ENCODE measurements around the gene PRIM2.
A peak's percentile ranks its signal among the peaks of the same experiment; 100 is the strongest.
"Not testable (repeated sequence)": the region's sequence is repeated elsewhere in the genome, so short reads cannot be mapped to it uniquely, and the experiment has no call there.

PRIM2 gene

DNA sequence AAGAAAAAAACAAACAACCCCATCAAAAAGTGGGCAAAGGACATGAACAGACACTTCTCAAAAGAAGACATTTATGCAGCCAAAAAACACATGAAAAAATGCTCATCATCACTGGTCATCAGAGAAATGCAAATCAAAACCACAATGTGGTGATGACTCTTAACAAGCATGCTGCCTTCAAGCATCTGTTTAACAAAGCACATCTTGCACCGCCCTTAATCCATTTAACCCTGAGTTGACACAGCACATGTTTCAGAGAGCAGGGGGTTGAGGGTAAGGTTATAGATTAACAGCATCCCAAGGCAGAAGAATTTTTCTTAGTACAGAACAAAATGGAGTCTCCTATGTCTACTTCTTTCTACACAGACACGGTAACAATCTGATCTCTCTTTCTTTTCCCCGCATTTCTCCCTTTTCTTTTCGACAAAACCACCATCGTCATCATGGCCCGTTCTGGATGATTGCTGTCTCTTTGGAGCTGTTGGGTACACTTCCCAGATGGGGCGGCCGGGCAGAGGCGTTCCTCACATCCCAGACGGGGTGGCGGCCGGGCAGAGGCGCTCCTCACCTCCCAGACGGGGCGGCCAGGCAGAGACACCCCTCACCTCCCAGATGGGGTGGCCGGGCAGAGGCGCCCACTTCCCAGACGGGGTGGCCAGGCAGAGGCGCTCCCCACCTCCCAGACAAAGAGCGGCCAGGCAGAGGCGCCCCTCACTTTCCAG, 7.2 kb upstream of the PRIM2 start:
- not testable (repeated sequence) for DNase-seq (ENCODE audit: low spot score)

DNA sequence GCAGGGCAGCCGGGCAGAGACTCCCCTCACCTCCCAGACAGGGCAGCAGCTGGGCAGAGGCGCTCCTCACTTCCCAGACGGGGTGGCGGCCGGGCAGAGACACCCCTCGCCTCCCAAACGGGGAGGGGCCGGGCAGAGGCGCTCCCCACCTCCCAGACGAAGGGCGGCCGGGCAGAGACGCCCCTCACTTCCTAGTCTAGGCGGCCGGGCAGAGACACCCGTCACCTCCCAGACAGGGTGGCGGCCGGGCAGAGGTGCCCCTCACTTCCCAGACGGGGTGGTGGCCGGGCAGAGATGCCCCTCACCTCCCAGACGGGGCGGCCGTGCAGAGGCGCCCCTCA, 6.6 kb upstream of the PRIM2 start:
- DNase-seq (ENCODE audit: low spot score): no peak

DNA sequence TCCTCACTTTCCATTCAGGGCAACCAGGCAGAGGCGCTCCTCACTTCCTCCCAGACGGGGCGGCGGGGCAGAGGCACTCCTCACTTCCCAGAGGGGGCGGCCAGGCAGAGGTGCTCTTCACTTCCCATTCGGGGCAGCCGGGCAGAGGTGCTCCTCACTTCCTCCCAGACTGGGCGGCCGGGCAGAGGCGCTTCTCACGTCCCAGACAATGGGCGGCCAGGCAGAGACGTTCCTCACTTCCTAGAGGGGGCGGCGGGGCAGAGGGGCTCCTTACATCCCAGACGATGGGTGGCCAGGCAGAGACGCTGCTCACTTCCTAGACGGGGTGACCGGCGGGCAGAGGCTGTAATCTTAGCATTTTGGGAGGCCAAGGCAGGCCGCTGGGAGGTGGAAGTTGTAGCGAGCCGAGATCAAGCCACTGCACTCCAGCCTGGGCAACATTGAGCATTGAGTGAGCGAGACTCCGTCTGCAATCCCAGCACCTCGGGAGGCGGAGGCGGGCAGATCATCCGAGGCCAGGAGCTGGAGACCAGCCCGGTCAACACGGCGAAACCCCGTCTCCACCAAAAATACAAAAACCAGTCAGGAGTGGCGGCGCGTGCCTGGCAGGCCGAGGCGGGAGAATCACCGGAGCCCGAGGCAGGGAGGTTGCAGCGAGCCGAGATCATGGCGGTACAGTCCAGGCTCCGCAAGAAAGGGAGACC, 6.0 kb upstream of the PRIM2 start:
- DNase-seq (ENCODE audit: low spot score): not testable (repeated sequence)

DNA sequence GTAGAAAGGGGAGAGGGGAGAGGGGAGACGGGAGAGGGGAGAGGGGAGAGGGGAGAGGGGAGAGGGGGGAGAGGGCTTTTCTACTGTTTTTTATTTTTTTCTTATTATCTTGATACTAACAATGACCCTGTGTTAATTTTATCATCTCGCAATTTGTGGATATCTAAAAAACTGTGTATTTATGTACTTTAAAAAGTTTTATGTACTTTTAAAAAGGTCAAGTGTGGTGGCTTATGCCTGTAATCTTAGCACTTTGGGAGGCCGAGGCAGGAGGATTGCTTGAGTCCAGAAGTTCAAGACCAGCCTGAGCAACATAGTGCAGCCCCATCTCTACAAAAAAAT, 5.5 kb upstream of the PRIM2 start:
- no peak for DNase-seq (ENCODE audit: low spot score)

DNA sequence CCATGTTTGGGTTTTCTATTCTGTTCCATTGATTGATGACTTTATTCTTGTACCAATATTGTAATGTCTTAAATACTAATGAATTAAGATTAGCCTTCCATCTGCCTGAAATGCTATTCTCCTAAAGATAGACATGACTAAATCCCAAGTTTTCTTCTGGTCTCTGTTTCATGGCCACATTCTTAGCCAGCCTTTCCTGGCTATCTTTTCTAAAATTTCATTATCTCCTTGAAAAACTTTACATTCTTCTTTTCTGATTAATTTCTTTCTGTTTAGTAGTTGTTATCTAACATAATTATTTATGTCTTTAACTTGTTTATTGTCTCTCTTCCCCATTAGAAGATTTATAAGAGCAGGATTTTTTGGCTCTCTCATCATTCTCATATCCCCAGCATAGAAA, 4.4 kb upstream of the PRIM2 start:
- DNase-seq (ENCODE audit: low spot score): no peak

DNA sequence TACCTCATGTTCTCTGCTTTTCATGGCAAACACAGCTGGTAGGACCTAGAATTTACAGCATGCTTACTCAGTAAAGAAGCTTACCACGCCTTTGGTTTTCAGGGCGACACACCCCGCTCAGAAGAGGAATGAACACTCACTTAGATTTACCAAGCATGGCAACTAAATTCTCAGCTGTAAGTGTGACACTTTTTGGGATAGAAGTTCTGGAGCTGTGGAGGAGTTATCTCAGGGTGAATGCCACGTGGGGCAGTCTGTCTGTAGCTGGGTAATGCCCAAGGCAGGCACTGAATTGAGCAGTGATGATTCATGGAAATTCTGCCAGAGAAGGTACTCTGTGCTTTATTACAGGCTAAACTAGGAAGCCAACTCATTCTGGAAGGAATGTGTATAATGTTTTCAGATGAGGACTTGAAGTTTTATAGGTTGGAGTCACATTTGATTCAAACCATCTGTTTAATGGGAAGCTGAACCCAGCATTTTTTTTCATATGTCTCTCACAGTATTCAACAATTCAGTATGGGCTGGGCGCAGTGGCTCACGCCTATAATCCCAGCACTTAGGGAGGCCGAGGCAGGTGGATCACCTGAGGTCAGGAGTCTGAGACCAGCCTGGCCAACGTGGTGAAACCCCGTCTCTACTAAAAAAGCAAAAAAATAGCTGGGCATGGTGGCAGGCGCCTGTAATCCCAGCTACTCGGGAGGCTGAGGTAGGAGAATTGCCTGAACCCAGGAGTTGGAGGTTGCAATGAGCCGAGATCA, 3.5 kb upstream of the PRIM2 start:
- DNase-seq (ENCODE audit: low spot score): peak; percentile 12

DNA sequence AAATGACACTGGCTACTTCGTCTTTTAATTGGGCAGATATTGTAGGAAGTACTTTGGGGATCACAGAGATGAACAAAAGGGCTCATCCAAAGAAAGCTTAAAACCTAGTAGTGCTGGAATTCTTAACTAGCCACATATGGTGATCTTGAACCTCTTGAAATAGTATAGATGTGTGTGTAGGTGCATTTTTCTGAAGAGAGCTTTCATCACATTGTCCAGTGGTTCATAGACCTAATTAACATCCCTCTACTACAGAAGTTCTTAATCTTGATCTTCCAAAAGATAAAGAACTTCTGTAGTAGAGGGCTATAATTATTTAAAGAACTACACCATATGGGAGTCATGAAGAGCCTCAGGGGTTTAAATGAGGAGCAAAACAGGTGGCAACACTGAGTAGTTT, 2.3 kb upstream of the PRIM2 start:
- no peak for DNase-seq (ENCODE audit: low spot score)

DNA sequence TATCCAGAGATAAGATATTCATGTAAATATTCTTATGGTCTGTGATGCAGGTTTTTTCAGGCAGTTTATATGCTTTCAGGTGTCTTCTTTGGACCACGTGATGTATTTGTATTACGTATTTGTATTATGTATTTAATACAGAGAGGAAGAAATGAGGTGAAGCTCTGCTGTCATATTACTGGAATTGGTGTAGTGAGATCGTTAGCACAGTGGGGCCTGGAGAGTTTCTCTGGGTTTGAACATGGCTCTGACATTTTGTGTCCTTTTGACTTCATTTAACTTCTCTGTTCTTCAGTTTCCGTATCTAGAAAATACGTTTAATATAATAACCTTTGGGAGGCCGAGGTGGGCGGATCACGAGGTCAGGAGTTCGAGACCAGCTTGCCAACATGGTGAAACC, 1.6 kb upstream of the PRIM2 start:
- DNase-seq (ENCODE audit: low spot score): no peak

DNA sequence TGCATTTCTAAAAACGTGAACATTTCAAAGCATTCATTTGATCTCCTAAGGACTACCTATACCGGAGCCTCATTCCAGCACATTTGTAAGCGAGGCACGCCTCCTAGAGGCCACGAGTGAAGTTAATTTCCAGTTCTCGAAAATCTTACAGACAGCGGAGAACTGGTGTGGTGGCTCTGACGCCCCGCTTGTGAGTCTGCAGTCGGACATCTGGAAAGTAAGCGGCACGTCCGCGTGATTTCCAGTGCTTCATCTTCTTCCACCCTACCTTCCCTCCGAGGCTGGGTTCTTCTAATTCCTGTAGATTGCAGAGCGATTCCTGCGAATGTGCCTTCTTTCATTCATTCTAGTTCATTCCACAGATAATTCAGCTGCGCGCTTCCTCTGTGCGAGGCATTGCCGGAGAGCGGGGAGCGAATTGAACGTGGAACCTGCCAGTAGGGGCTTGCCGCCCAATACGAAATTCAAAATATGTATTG, 810 bp upstream of the PRIM2 start:
- DNase-seq (ENCODE audit: low spot score): peak; percentile 98

DNA sequence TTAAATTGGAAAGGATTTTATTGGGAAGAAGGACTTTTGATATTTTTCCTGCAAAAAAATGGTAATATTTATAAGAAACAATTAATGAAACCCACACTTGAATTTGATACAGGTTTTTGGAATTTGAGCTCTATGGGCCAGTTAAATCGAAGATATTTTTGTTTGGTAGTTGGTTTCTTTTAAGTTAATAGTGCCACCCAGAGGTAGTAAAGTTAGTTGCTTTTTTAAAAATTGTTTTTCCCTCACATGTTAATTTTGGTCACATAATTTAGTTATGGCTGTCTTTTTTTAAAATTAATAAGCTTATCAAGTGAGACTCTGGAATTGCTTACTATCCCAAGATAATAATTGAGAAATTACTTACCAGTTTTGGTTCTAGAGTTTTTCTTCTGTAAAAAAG, 7.1 kb downstream of the PRIM2 start:
- peak; percentile 23 for DNase-seq (ENCODE audit: low spot score)

DNA sequence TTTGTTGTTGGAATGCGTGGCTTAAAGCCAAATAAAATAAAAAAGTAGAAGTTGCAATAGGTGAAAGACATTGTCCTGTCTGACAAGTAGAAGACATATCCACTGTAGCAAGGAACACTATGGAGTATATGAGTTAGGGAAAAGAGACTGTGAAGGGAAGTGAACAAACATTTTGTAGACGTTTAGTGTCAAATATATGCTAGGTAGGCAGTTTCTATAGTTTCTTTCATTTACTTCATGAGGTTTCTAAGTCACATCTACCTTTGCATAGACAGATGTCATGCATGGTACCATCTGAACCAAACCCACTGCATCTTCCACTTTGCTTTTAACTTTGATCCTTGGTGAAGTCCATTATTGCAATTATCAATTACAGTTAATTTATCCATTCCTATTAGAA, 9.9 kb downstream of the PRIM2 start:
- no peak for DNase-seq (ENCODE audit: low spot score)

DNA sequence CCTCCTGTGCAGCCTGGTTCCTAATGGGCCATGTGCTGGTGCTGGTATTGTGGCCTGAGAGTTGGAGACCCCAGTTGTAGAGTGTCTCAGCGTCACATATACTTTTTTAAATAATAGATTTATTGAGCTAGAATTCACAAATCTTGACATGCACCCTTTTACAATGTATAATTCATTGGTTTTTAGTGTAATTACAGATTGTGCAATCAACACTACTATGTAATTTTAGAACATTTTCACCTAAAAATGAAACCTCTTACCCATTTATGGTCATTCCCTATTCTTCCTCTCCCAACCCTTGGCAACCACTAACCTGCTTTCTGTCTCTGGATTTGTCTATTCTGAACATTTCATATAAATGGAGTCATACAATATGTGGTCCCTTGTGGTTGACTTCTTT, 10.6 kb downstream of the PRIM2 start:
- no peak for DNase-seq (ENCODE audit: low spot score)

DNA sequence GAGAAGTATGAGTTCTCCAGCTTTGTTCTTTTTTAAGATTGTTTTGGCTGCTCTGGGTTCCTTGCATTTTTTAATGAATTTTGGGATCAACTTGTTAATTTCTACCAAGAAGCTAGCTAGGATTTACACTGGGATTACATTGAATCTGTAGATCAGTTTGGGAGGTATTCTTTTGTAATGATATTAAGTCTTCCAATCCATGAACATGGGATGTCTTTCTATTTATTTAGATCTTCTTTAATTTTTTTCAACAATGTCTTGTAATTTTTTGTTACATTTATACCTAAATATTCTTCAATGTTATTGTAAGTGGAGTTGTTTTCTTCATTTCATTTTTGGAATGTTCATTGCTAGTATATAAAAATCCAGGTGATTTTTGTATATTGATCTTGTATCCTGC, 12.5 kb downstream of the PRIM2 start:
- no peak for DNase-seq (ENCODE audit: low spot score)

DNA sequence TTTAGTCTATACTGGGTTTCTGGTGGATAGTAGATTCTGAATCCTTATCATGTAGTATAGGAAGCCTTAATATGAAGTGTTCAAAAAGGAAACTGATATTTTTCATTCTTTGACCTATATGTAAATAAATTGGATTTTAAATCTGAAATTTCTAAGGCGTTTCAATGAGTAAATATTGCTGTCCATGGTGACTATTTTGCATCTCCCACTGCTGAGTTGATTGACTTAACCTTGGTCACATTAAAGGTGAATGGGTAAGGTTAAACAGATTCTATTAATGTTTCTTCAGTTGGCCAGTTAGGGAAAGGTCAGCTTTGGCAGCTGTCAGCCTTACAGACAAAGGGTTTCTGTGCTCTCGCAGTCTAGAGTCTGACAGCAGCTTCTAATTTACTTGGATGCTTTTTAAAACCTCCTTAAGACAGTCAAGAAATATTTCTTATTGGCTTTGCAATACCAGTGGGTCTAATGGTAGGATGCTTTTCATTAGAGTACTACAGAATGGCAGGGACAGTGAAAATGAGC, 24.8 kb downstream of the PRIM2 start:
- no peak for DNase-seq (ENCODE audit: low spot score)

DNA sequence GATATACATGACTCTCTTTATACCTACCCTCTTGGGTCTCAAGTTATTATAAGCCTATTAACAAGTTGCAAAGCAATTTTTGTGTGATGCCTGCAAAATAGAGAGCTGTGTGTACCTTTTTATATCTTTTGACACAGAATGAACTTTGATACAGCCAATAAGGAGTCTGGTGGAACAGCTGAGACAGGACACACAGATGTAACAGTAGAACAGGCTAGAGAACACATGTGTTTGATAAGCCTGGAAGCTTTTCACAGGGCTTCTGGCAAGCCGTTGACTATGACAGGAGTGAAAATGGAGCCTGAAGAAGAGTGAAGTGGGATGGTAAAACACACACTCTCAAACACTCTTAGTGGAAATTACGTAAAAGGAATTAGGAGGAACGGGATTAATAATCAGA, 25.9 kb downstream of the PRIM2 start:
- not testable (repeated sequence) for DNase-seq (ENCODE audit: low spot score)

DNA sequence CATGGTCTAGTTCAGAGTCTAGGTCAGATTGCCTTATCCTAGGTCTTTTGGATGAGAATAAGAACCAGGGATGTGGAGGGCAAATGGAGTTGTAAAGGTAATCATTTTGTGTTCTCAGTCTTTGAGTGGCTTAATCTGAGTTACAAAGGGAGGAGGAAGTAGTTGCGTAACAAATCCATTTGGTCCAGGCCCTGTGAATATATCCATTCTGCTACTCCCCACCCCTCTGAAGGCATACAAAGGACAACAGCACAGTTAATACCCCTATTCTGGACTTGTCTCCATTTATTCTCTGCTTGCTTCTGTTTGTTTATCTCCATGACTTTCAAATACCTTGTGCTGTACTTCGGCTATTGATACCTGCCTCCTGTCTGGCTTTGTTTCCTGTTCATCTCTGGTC, 29.3 kb downstream of the PRIM2 start:
- DNase-seq (ENCODE audit: low spot score): not testable (repeated sequence)

DNA sequence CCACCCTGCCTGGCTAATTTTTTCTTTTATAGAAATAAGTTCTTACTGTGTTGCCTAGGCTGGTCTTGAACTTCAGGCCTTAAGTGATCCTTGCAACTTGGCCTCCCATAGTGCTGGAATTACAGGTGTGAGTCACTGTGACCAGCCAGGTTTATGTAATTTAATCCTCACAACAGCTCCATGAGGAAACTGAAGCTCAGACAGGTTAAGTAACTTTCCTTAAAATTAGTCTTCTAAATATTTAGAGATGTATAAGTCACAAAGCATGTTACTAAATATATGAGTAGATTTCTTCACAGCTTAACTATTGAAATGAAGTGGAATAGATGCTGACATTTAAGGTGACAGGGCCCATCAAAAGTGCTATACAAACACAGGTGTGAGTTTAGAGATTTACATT, 30.2 kb downstream of the PRIM2 start:
- not testable (repeated sequence) for DNase-seq (ENCODE audit: low spot score)

DNA sequence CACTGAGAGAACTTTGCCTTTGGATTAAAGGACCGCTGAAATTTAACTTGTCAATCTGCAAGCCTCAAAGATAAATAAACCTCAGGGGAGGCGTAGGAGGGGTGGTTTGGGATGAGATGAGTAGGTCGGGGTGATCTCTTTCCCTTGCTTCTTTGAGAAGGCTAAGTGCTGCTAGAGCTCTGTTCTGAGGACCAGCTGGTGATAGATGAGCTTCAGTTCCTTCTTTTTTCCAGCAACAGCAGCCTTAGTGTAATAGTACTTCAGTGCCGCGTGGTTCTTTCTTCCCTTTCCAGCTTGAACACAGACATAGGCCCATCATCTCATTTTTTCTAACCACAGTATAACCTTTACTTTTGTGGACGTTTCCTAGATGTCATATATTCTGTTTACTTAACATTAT, 33.0 kb downstream of the PRIM2 start:
- not testable (repeated sequence) for DNase-seq (ENCODE audit: low spot score)

DNA sequence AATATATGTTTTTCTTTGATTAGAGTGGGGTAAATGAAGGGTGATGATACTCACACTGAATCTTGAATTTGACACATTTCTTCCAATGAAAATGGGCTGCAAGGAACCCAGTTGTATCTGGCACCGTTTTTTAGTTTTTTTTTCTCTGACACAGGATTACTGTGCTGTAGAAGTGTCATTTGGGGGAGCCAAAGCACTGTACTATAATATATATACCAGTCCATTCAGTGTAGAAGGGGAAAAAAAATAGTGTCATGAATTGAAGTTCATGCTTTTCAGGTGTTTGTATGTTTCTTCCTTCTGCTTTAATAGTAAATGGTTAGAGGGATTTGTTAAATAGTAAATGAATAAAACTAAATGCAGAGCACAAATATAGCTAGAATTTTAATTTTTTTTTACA, 35.2 kb downstream of the PRIM2 start:
- not testable (repeated sequence) for DNase-seq (ENCODE audit: low spot score)

DNA sequence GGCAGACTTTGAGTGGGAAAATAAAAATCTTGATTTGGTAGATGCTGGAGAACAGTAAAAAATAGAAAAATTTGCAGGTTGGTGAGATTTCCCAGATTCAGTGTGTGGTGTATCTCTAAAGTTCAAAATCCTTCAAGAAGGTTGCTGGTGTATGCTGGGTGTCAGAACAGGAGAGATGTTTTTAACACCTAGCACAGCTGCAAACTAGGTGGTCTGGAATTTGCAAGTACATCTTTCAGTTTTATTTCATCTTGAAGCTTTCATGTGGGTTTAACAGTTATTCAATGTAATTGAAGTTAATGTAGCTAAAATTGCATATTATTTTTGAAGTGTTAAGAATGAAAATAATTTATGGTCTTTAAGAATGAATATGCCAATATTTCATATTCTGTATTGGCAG, 40.9 kb downstream of the PRIM2 start:
- DNase-seq (ENCODE audit: low spot score): not testable (repeated sequence)

DNA sequence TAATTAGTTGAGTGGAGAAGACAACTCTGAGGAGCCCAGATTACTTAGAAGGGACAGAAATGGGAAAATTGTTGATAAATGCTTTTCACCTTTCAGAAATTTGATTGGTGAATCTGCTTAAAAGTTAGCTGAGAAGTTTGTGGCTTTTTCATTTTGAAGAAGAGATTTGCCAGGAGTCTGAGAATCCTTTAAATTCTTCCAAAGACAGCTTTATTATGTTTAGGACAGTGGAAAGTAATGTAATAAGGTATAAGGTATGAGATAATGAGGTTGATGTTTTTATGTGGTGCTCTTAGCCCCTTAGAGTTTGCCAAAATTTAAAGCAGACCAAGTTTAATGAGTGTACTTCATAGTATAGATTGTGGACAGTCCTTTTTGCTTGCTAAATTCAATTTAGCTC, 42.3 kb downstream of the PRIM2 start:
- DNase-seq (ENCODE audit: low spot score): not testable (repeated sequence)

DNA sequence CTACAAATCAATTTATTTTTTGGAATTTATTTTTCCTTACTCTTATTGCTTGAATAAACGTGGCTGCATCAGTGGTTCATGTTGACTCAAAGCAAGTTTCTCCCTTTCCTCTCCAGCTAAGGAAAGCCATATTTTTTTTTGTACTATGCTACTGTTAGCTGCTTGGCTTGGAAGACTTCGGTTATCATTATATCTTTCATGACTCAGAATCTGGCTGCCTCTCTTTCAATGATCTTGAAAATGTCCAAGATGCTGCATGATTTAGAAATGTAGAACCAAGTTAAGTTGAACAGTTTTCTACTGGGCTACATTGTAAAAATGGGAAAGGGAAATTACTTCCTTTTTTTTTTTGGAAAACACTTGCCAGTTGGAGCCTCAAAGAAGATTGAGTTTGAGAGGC, 44.9 kb downstream of the PRIM2 start:
- DNase-seq (ENCODE audit: low spot score): not testable (repeated sequence)

DNA sequence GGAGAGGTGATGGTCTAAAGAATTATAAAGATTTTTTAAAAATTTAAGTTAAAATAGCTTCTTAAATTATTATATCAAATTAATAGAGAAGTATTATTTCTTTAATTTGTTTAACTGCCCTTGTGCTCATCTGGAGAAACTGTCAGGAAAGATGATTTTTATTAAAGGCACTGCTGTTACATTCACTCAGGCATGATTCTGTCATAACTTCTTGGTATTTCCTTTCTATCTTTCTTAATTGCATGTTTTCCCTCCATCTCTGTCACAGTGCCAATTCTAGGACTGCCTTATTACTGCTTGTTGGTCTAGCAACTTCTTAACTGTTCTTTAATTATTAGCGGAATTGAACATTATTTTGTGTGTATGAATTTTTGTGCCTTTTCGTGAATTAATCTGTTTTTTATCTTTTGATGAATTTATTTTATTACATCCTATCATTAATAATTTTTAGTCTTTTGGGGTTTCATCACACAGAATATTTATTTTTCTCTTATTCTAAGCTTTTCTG, 47.7 kb downstream of the PRIM2 start:
- DNase-seq (ENCODE audit: low spot score): not testable (repeated sequence)
